Muscle of leg (tissue), 11 donors: Measurements from ENCODE around the gene ITFG1. TPM values are rescaled to one million over a fixed set of nuclear protein-coding genes. Genes with fewer than 3 reads are reported as not detected.

Experiments used
- DNase-seq: peaks from one replicate; pipeline ENCODE4 v3.0.0; 2013
- H3K27ac ChIP-seq: one replicate; pipeline ENCODE4 v1.5.1; 2013; ENCODE audit warnings: mild to moderate bottlenecking, low read length, control low read depth
- H3K27me3 ChIP-seq: one replicate; pipeline ENCODE4 v1.6.1; 2013; ENCODE audit warnings: low read length; ENCODE audit not compliant: control insufficient read depth, insufficient read depth
- H3K36me3 ChIP-seq: one replicate; pipeline ENCODE4 v1.6.1; 2013; ENCODE audit warnings: low read length; ENCODE audit not compliant: control insufficient read depth, insufficient read depth
- H3K4me1 ChIP-seq: one replicate; pipeline ENCODE4 v1.6.1; 2013; ENCODE audit warnings: low read length; ENCODE audit not compliant: control insufficient read depth, insufficient read depth
- H3K4me3 ChIP-seq: one replicate; pipeline ENCODE4 v1.5.1; 2013; ENCODE audit warnings: low read length, control low read depth
- H3K9me3 ChIP-seq: replicated peaks from 2 replicates; pipeline ENCODE4 v1.6.1; 2013; ENCODE audit warnings: low read depth, low read length; ENCODE audit not compliant: control insufficient read depth
- WGBS: methylation state at CpG from one replicate; pipeline ENCODE4 v1.1.5; 2013; ENCODE audit warnings: missing lambda C conversion rate; ENCODE audit not compliant: insufficient coverage; 5-methylcytosine and 5-hydroxymethylcytosine counted together
- polyA plus RNA-seq, 8 donors: library from polyadenylated mRNA; unstranded; fragments of 120-200 nt; gene quantifications; one replicate each; pipeline versions ENCODE4 v1.2.1 to v1.2.3, GENCODE V29; 2013; ENCODE audit warnings: inconsistent platforms in 1 of 8, low replicate concordance in 1 of 8; ENCODE audit not compliant: insufficient read length in 8 of 8, insufficient read depth in 1 of 8
- total RNA-seq: library from RNA; stranded (reverse); fragments of 120-200 nt; gene quantifications from one replicate; pipeline ENCODE4 v1.2.4, GENCODE V29; 2013

Gene ITFG1
- total and polyA plus RNA-seq, 9 donors = 65.3 to 99.1 (median 81.1) TPM

- no peak for DNase-seq
- WGBS = no CpG with 5 or more reads among the region's 2 CpGs
- Histone ChIP-seq H3K27ac (no peak overlapping the region), H3K27me3 (no peaks in the 10 kb centered on the region), H3K36me3 (no peaks in the 10 kb centered on the region), H3K9me3 (no peaks in the 10 kb centered on the region), H3K4me3 (no peak overlapping the region), H3K4me1 (no peaks in the 10 kb centered on the region)
Measured at GRCh38 chr16:47316442-47317015, 144.3 kb downstream of the ITFG1 start.

- peak; percentile 5 for DNase-seq
- H3K36me3 ChIP-seq = no peaks in the 10 kb centered on the region
Measured at GRCh38 chr16:47311738-47312505, 148.9 kb downstream of the ITFG1 start.

GRCh38 chr16:47310792-47311211, 150.1 kb downstream of the ITFG1 start:
- Histone ChIP-seq H3K4me3 (no peak overlapping the region), H3K9me3 (no peaks in the 10 kb centered on the region), H3K4me1 (no peaks in the 10 kb centered on the region), H3K27me3 (no peaks in the 10 kb centered on the region), H3K36me3 (no peaks in the 10 kb centered on the region), H3K27ac (no peak overlapping the region)
- DNase-seq = no peak
- no CpG with 5 or more reads among the region's 1 CpG for WGBS

More at GRCh38 chr16:47311738-47312505, 148.9 kb downstream of the ITFG1 start:
- Histone ChIP-seq H3K27ac (no peak overlapping the region), H3K4me1 (no peaks in the 10 kb centered on the region), H3K27me3 (no peaks in the 10 kb centered on the region), H3K4me3 (no peak overlapping the region), H3K9me3 (no peaks in the 10 kb centered on the region)
- 55% methylated on average over 5 of the region's 8 CpGs for whole genome bisulfite sequencing

GRCh38 chr16:47309581-47310312, 151.1 kb downstream of the ITFG1 start:
- Histone ChIP-seq H3K4me3 (no peak overlapping the region), H3K27ac (no peak overlapping the region)
- no CpG with 5 or more reads among the region's 4 CpGs for WGBS

GRCh38 chr16:47308601-47309000, 152.3 kb downstream of the ITFG1 start:
- Histone ChIP-seq H3K4me3 (no peak overlapping the region), H3K27ac (no peak overlapping the region), H3K4me1 (no peaks in the 10 kb centered on the region), H3K9me3 (no peaks in the 10 kb centered on the region), H3K36me3 (no peaks in the 10 kb centered on the region), H3K27me3 (no peaks in the 10 kb centered on the region)
- DNase-seq = no peak
- WGBS = no CpG with 5 or more reads among the region's 3 CpGs

More at GRCh38 chr16:47309581-47310312, 151.1 kb downstream of the ITFG1 start:
- H3K36me3 ChIP-seq = no peaks in the 10 kb centered on the region
- H3K4me1 ChIP-seq = no peaks in the 10 kb centered on the region
- no peaks in the 10 kb centered on the region for H3K9me3 ChIP-seq
- H3K27me3 ChIP-seq = no peaks in the 10 kb centered on the region
- no peak for DNase-seq

GRCh38 chr16:47304563-47304962, 156.3 kb downstream of the ITFG1 start:
- peaks cover 7% of the 10 kb centered on the region for H3K36me3 ChIP-seq
- H3K4me1 ChIP-seq = no peaks in the 10 kb centered on the region
- no peak for DNase-seq
- H3K4me3 ChIP-seq = no peak overlapping the region
- no peaks in the 10 kb centered on the region for H3K9me3 ChIP-seq
- WGBS = no CpG with 5 or more reads among the region's 1 CpG
- H3K27me3 ChIP-seq = no peaks in the 10 kb centered on the region
- H3K27ac ChIP-seq = no peak overlapping the region

GRCh38 chr16:47299587-47299986, 161.3 kb downstream of the ITFG1 start:
- peaks cover 18% of the 10 kb centered on the region for H3K36me3 ChIP-seq
- WGBS = 92% methylated on average over 6 of the region's 6 CpGs
- H3K27me3 ChIP-seq = no peaks in the 10 kb centered on the region
- H3K27ac ChIP-seq = no peak overlapping the region
- no peak for DNase-seq
- H3K4me3 ChIP-seq = no peak overlapping the region
- H3K4me1 ChIP-seq = no peaks in the 10 kb centered on the region
- H3K9me3 ChIP-seq = peaks cover 4% of the 10 kb centered on the region

GRCh38 chr16:47284999-47285398, 175.9 kb downstream of the ITFG1 start:
- H3K4me3 ChIP-seq = no peak overlapping the region
- no peaks in the 10 kb centered on the region for H3K27me3 ChIP-seq
- no CpG with 5 or more reads among the region's 5 CpGs for WGBS
- H3K9me3 ChIP-seq = peaks cover 6% of the 10 kb centered on the region
- H3K4me1 ChIP-seq = no peaks in the 10 kb centered on the region
- no peak overlapping the region for H3K27ac ChIP-seq
- H3K36me3 ChIP-seq = peaks cover 2% of the 10 kb centered on the region
- no peak for DNase-seq

GRCh38 chr16:47278306-47278970, 182.4 kb downstream of the ITFG1 start:
- H3K4me1 ChIP-seq = no peaks in the 10 kb centered on the region
- DNase-seq = no peak
- H3K9me3 ChIP-seq = peaks cover 3% of the 10 kb centered on the region
- no peak overlapping the region for H3K4me3 ChIP-seq
- no peaks in the 10 kb centered on the region for H3K36me3 ChIP-seq
- H3K27me3 ChIP-seq = no peaks in the 10 kb centered on the region
- WGBS = 96% methylated on average over 3 of the region's 5 CpGs
- H3K27ac ChIP-seq = no peak overlapping the region

GRCh38 chr16:47276522-47276921, 184.3 kb downstream of the ITFG1 start:
- Histone ChIP-seq H3K4me1 (no peaks in the 10 kb centered on the region), H3K27ac (no peak overlapping the region), H3K9me3 (no peaks in the 10 kb centered on the region), H3K4me3 (no peak overlapping the region), H3K36me3 (no peaks in the 10 kb centered on the region), H3K27me3 (no peaks in the 10 kb centered on the region)
- peak; percentile 15 for DNase-seq
- WGBS = no CpG with 5 or more reads among the region's 1 CpG
